Measurements from ENCODE around the gene BLMH.

GRCh38 chr17:30236297-30236624 lies 55.5 kb downstream of the BLMH start:
- TF ChIP-seq EZH2 (IDR thresholded peaks at IDR 0.05; ENCODE audit: borderline replicate concordance, insufficient read depth, low read depth, low read length, poor library complexity, severe bottlenecking) (no peak), CTCF (IDR thresholded peaks at IDR 0.05) (no peak)

Data from B cell (primary cell).